HG03378 (cell line): ENCODE measurements around the gene BAZ2A.
A peak's percentile ranks its signal among the peaks of the same experiment; 100 is the strongest.
"Not testable (repeated sequence)": the region's sequence is repeated elsewhere in the genome, so short reads cannot be mapped to it uniquely, and the experiment has no call there.

Source experiments
- ATAC-seq: cut with Tn5 transposase; IDR thresholded peaks from one replicate; pipeline ENCODE4 v1.9.1; 2021; ENCODE audit warnings: mild to moderate bottlenecking, moderate library complexity; ENCODE audit not compliant: unreplicated experiment

The BAZ2A gene

DNA sequence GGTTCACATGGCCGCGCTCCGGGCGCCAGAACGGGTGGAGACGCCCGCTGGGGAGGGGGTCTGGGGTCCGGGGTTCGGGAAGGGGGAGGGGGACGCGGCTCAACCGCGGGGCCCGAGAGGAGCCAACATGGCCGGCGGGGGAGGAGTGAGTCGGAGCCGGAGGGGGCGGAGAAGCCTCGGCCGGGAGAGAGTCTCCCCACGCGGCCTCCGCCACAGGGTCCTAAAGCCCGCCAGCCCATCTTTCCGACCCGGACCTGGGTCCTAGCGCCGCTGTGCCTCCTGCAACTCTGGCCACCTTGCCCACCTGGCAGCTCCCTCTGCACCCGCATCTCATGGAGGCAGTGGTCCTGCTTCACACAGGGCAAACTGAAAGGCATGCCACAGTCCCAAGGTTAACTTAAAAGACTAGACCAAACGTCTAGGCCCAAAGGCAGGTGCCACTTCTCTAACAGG, at the start of gene BAZ2A:
BAZ2A (minus strand) TSS at position 147 of the 453 bp plus-strand sequence. CDS start 12,796 bp downstream, outside the sequence.
- ATAC-seq, result peak; percentile 37

DNA sequence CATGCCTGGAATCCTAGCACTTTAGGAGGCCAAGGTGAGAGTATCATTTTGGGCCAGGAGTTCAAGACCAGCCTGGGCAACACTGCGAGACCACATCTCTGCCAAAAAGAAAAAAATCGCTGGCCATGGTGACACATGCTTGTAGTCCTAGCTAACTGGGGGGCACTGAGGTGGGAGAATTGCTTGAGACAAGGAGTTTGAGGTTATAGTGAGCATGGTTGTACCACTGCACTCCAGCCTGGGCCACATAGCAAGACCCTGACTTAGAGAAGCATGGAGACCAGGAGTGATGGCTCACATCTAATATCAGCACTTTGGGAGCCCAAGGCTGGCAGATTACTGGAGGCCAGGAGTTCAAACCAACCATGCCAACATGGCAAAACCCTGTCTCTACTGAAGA, 48.7 kb upstream of the BAZ2A start:
- no peak for ATAC-seq

DNA sequence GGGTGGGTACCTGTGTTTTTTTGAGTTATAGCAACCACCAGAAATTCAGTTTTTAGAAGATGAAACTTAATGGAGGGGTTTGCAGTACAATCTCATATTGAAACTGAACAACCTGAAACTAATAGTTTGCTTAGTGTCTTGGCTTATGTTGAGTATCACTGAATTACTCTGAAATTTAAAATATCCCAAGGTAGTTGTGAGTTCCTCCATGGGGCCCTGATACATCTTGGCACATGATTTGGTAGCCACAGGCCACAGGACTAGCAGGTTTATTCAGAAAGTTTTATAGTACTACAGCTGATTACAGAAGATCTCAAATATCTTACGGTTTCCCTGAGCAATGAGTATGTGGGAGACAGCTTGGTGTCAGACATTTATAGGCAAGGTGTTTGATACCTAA, 47.6 kb upstream of the BAZ2A start:
- no peak for ATAC-seq

- no peak for ATAC-seq
These were observed 46.9 kb upstream of the BAZ2A start for GRCh38 chr12:56676851-56677580.

DNA sequence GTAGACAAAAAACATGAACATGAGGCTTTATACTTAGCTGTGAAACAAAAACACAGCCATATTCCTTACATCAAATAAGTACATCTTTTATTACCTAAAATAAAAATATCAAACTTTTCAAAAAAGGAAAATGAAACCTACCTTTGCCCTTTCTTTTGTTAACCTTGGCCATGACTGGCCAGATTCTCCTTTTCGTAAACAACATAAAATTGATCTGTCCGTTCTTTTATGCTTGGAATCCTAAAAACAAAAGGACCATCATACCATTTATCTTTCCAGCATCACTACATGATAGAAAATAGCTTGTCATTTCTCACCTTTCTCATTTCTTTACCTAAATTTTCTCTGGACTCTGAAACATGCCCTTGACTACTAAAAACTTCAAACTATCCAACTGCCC, 41.5 kb upstream of the BAZ2A start:
- no peak for ATAC-seq

DNA sequence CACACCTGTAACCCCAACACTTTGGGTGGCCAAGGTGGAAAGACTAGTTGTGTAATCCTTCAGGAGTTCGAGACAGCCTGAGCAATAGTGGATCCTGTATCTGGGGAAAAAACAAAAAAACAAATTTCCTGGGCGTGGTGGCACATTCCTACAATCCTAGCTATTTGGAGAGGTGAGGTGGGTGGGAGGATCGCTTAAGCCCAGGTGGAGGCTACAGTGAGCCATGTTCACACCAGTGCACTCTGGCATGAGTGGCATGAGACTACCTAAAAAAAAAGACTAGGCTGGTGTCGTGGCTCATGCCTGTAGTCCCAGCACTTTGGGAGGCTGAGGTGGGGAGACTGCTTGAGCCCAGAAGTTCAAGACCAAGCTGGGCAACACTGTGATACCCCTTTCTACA, 40.7 kb upstream of the BAZ2A start:
- no peak for ATAC-seq

GRCh38 chr12:56668197-56668457, 38.0 kb upstream of the BAZ2A start:
- no peak for ATAC-seq

- ATAC-seq, result no peak
These were observed 32.0 kb upstream of the BAZ2A start for GRCh38 chr12:56661979-56662638.

DNA sequence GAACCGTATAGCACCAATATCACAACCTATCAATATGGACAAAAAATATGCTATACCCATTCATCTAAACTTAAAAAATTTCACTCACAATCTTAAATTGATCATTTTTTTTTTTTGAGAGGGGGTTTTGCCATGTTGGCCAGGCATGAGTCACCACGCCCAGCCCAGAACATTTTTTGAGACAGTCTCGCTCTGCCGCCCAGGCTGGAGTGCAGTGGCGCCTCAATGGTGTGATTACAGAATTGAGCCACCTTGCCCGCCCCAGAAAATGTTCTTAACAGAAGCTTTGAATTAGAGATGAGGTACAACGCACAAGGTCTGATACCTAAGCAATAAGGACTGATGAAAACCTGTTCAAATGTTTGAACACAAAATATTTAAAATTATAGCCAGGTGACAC, 31.4 kb upstream of the BAZ2A start:
- ATAC-seq, result peak; percentile 38

DNA sequence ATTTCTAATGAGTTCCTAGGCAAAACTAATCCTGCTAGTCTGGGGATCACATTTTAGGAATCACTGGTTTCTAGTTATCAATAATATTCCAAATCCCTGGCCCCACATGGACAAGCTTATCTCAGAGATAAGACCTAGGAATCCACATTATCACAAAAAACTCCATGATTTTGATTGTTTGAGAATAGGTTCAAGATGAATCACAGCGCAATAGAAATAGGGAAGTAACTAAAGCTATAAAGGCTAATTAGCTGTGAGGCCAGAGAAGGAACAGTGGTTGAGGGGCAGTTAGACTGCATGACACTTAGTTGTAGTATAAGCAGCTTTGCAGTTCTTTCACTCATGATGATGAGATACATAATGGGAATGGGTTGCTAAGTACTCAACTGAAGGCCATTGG, 28.8 kb upstream of the BAZ2A start:
- no peak for ATAC-seq

DNA sequence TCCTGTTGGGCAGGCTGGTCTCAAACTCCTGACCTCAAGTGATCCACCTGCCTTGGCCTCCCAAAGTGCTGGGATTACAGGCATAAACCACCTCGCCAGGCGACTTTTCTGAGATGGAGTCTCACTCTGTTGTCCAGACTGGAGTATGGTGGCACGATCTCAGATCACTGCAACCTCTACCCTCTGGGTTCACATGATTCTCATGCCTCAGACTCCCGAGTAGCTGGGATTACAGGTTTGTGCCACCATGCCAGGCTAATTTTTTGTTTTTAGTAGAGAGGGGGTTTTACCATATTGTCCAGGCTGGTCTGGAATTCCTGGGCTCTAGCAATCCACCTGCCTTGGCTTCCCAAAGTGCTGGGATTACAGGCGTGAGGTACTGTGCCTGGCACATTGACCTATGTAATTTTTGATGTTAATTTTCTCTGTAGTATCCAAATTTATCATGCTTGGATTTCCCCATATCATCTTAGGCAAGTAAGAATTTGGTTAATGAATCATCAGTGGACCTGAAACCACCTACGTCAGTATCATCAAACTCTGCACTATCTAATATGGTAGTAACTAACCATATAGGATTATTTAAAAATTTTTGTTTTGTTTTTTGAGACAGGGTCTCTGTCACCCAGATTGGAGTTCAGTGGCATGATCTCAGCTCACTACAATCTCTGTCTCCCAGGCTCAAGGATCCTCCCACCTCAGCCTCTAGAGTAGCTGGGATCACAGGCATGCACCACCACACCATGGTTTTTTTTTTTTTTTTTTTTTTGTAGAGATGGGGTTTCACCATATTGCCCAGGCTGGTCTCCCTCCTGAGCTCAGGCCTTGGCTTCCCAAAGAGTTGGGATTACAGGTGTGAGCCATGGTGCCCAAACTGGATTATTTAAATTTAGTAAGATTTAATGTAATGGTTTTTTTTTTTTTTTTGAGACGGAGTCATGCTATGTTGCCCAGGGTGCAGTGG, 27.6 kb upstream of the BAZ2A start:
- no peak for ATAC-seq

DNA sequence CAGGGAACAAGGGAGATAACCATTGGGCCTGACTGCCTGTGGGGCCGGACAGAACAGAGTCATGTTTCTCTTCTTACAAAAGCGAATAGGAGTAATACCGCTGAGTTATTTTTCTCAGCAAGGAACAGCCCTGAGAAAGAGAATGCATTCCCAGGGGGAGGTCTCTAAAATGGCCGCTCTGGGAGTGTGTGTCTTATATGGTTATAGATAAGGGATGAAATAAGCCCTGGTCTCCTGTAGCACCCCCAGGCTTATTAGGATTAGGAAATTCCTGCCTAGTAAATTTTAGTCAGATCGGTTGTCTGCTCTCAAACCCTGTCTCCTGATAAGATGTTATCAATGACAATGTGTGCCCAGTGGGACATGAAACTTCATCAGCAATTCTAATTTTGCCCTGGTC, 23.7 kb upstream of the BAZ2A start:
- not testable (repeated sequence) for ATAC-seq

GRCh38 chr12:56648023-56648422, 17.9 kb upstream of the BAZ2A start:
- ATAC-seq, result not testable (repeated sequence)

DNA sequence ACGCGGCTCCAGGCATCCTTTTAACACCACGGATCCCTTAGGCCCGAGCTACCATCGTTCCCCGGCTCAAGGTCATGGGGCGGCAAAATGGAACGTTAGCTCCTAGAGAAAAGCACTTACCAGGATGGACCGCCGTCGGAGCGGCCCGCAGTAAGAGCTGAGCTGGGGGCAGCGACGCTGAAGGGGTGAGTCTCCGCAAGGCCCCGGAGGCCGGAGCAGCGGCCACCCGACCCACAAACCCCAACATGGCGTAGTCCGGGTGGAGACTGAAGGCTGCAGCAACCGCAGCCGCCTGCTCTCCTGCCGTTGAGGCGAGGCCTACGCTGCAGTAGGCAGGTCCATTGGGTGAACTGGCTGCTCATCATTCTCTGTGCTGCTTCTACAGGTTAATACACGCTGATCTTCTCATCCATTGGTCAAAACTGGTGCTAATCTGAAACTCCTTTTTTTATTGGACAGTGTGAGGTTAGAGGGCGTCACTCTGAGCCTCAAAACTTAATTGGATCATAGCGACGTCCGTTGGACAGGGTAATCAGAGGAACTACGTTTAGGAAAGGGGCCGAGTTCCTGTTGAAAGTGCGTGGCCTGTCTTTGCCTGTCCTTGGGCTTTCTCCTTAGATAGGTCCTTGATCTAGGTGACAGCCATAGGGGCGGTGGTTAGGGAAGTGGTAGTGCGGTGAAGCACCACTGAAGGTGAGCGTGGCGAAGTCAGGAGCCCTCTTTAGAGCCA, 15.8 kb upstream of the BAZ2A start, which contains the start of gene ATP5F1B:
ATP5F1B (minus strand) TSS at position 268 of the 730 bp plus-strand sequence; CDS start at position 247, 21 bp downstream.
- ATAC-seq, result peak; percentile 99

- no peak for ATAC-seq
These were observed 15.1 kb upstream of the BAZ2A start for GRCh38 chr12:56645201-56645716.

GRCh38 chr12:56644654-56645053, 14.5 kb upstream of the BAZ2A start:
- no peak for ATAC-seq

- no peak for ATAC-seq
These were observed 11.1 kb upstream of the BAZ2A start for GRCh38 chr12:56641219-56641618.

GRCh38 chr12:56637621-56638020, 7.5 kb upstream of the BAZ2A start:
- ATAC-seq, result no peak

DNA sequence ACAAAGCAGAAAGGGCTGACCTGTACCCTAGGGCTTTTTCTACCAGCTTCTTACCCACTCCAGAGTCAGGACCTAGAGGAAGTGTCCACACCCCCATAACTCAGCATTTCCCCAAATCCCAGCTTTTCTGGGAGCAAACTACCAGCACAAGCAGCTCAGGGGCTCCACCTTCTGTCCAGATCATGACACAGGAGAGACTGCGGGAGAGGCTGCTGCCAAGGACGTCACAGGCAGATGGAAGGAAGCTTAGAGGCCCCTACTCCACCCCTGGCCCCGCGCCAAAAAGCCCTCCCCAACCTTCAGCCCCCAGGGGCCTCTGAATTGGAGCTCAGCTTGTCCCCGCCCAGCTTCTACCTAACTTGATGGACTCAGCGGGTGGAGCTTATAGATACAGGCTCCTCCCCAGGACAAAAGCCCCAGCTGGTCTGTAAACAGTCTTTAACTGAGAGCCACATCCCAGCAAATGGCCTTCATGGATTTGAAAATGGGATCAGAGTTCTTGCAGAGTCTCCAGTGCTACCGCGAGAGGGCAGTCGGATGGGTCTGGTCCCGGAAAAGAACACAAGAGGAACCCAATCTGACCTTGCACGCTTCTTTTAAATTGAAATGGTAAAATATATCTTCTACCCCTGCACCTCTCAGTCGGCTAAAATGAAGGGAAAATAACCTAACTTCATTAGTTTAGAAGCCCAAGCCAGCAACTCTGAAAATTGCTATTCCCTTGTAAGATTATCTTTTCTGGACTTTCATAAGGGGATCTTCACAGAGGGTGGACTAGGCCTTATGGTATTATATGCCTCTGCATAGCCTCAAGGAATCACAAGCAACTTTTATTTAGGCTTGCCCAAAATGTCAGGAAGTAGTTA, 6.8 kb upstream of the BAZ2A start:
- ATAC-seq, result peak; percentile 49
